GM18951 (cell line): ENCODE results near the gene MAP6.

ENCODE experiments used
- POLR2A ChIP-seq: IDR thresholded peaks from 4 replicates; pipeline ENCODE4 v1.6.1; 2011; ENCODE audit warnings: mild to moderate bottlenecking; ENCODE audit not compliant: insufficient read length, insufficient read depth; ENCODE audit errors: extremely low read depth
- in situ Hi-C: fragments of 300-500 bp; cut with MboI; formaldehyde crosslinking; loops from one replicate; pipeline ENCODE4 v1.12.0; 2022; ENCODE audit warnings: low sequenced_read_pairs, mixed read lengths, inconsistent platforms; ENCODE audit not compliant: unreplicated experiment

The MAP6 gene

GRCh38 chr11:75561426-75562047, 107.3 kb downstream of the MAP6 start:
- in situ Hi-C loops, result no loop called here
- no peak for TF ChIP-seq POLR2A

- in situ Hi-C loops, result no loop called here
- no peak for TF ChIP-seq POLR2A
These were observed 108.2 kb downstream of the MAP6 start for GRCh38 chr11:75560644-75561043.

- TF ChIP-seq POLR2A, result no peak
- in situ Hi-C loops, result no loop called here
These were observed 109.6 kb downstream of the MAP6 start for GRCh38 chr11:75558939-75559843.

GRCh38 chr11:75557666-75558494, 111.0 kb downstream of the MAP6 start:
- TF ChIP-seq POLR2A, result no peak
- in situ Hi-C loops, result no loop called here

GRCh38 chr11:75556275-75556674, 112.6 kb downstream of the MAP6 start:
- in situ Hi-C loops, result no loop called here
- TF ChIP-seq POLR2A, result no peak

- in situ Hi-C loops, result no loop called here
- no peak for TF ChIP-seq POLR2A
These were observed 113.6 kb downstream of the MAP6 start for GRCh38 chr11:75555079-75555811.

GRCh38 chr11:75554258-75555022, 114.4 kb downstream of the MAP6 start:
- in situ Hi-C loops, result no loop called here
- no peak for TF ChIP-seq POLR2A

- in situ Hi-C loops, result no loop called here
- TF ChIP-seq POLR2A, result no peak
These were observed 115.0 kb downstream of the MAP6 start for GRCh38 chr11:75553889-75554257.

- in situ Hi-C loops, result no loop called here
- no peak for TF ChIP-seq POLR2A
These were observed 115.7 kb downstream of the MAP6 start for GRCh38 chr11:75553182-75553581.

GRCh38 chr11:75549370-75549958, 119.4 kb downstream of the MAP6 start:
- in situ Hi-C loops, result no loop called here
- TF ChIP-seq POLR2A, result no peak

- in situ Hi-C loops, result no loop called here
- no peak for TF ChIP-seq POLR2A
These were observed 120.1 kb downstream of the MAP6 start for GRCh38 chr11:75548595-75549272.
